HG03378 (cell line): ENCODE measurements around the gene GPR4.
"Not testable (repeated sequence)": the region's sequence is repeated elsewhere in the genome, so short reads cannot be mapped to it uniquely, and the experiment has no call there.

Experiments
- ATAC-seq: cut with Tn5 transposase; IDR thresholded peaks from one replicate; pipeline ENCODE4 v1.9.1; 2021; ENCODE audit warnings: mild to moderate bottlenecking, moderate library complexity; ENCODE audit not compliant: unreplicated experiment

The GPR4 gene

GRCh38 chr19:45623984-45624383 lies 22.0 kb upstream of the GPR4 start:
- ATAC-seq: no peak

DNA sequence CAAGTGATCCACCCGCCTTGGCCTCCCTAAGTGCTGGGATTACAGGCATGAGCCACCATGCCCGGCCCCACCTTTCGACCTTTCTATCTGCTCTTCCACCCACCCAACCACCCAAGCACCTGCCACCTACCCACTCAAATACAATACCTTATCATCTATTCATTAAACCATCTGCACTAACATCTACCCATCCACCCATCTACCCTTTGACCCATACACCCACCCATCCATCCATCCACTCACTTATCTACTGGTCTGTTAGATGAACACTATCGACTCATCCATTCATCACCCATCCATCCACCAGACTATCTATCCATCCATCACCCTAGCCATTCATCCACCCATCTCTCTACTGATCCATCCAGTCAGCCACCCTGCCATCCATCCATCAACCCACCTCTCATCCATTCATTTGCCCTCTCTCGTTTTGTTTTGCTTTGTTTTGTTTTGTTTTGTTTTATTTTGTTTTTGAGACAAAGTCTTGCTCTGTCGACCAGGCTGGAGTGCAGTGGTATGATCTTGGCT lies 20.0 kb upstream of the GPR4 start:
- no peak for ATAC-seq

DNA sequence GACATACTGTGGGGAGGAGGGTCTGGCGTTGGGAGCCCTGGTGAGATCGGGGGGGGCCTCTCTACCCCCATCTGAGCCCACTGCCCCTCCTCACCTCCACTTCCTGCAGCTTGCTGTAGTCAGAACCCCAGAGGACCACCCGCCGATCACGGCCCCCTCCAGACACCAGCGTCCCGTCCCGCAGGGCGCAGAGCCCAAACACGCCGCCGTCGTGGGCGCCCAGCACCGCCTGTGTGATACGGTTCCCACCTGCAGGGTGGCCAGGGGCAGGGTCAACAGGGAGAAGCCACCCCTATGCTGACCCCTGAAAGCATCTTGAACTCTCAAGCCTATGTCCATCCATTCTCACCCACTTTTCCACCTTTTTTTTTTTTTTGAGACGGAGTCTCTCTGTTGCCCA lies 19.4 kb upstream of the GPR4 start:
- no peak for ATAC-seq

DNA sequence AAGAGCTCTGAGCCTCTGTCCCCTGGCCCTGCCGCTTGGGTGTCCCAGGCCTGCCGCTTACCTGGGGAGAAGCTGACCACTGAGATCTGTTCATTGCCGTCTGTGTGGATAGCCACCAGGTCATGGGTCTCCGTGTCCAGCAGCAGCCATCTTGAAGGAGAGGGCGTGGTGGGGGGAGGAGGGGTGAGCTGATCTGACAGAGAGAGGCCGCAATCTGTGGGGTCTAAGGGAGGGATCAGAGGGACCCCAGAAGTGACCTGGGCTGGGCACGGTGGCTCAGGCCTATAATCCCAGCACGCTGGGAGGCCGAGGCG lies 14.6 kb upstream of the GPR4 start:
- no peak for ATAC-seq

DNA sequence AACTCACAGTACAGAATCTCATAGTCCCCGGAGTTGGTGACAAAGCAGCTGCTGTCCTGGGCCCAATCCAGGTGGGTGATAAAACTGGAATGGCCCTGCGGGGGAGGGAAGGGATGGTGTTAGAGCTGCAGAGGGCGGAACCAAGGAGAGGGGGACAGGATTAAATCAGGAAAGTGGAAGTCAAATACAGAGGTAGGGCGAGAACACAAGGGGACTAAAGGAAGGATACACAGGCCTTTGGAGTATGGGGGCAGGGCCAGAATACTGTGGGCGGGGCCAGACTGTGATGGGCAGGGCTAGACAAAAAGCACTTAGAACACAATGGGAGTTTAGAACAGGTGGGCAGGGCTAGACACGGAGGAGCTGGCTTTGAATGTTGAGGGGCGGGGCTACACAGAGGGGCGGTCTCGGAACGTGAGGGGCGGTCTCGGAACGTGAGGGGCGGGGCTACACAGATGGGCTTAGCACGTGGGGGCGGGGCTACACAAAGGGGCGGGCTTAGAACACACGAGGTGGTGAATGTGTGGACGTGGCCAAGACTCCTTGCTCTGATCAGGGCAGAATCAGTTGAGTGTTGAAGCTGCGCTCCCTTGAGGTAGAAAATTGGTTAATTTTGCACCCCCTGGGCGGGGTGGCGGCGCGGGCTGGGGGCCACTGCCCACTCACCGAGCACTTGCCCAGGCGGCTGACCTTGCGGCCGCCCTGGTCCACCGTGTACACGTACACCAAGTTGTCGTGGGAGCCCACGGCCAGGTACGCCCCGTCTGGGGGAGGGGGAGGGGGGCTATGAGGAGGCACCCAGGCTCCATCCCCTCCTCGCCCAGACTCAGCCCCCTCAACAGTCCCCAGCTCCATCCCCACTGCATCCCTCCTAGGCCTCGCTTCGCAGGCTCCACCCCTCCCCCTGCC lies 14.0 kb upstream of the GPR4 start:
- no peak for ATAC-seq

GRCh38 chr19:45615056-45615455 lies 13.0 kb upstream of the GPR4 start:
- ATAC-seq: not testable (repeated sequence)

GRCh38 chr19:45613926-45614725 lies 12.1 kb upstream of the GPR4 start:
- peak; percentile 66 for ATAC-seq

- no peak for ATAC-seq
These were observed 6.9 kb upstream of the GPR4 start for GRCh38 chr19:45608948-45609347.

DNA sequence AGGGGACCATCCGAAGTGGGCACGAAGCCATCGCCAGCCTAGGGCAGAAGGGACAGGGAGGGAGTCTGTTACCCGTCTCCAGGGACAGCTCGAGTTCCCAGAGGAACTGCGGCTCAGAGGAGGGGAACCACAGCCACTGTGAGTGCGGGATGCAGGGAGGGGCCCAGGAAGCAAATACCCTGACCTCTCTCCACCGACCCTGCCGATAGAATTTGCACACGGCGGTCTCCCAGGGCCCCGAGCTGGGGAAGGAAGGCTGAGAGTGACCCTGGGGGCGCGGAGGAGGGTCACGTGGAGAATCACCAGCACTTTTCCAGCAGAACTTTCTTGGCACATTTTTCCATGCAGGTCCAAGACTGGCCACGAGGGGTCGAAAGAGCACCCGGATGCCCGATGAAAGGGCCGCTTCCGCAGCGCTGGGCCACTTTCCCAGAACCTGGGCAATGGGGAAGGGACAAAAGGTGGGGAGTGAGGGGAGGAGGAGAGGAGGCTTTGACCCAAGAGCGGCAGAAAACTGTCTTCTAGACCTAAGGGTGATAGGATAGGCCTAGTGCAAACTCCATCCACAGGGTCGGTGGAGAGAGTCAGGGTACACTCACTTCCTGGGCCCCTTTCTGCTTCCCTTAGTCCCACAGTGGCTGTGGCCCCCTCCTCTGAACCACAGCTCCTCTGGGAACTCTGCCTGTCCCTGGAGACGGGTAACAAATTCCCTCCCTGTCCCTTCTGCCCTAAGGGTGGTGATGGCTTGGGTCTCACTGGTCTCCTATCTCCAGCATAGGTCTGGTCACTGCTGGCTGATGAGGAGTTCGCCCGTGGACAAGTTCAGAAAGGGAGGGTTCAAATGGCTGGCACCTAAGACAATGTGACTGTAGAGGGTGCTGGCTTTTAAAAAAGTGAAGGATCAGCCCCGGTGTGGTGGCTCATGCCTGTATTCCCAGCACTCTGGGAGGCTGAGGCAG lies 5.3 kb upstream of the GPR4 start:
- no peak for ATAC-seq

DNA sequence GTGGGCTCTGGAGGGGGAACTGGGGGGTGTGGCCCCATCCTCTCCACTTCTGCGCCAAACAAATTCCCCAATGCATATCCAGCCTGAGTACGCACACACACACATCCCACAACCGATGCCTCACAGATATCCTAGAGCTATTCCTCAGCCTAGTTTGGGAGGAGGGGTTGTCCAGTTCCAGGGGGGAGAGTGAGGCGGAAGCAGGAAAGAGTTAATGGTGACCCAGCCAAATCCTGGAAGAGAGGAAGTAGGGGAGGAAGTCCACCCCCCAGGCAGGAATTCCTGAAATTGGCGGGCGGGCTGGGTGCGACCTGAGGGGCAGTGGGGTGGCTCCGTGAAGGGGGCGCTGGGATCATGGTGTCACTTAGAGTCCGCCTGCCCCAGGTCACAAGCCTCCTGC lies 897 bp downstream of the GPR4 start:
- ATAC-seq: no peak

- ATAC-seq: no peak
These were observed 1.6 kb downstream of the GPR4 start for GRCh38 chr19:45600340-45600885.

DNA sequence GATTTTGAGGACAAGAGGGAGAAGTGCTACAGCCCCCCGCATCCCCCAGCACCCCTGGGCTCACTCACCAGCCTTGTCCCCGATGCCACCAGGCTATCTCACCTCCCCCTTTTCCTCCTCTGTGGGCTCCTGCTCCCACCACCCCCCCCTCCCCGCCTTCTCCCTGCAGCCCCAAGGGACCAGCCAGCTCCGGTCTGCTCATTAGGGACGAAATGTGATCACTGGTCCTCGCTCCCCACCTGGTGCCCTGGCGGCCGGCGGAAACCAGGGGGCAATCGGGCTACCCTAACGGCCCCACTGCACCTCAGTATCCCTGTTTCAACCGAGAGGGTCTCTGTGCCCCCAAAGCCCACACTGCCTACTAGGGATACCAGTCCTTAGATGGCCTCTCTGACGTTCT lies 2.7 kb downstream of the GPR4 start:
- ATAC-seq: no peak

GRCh38 chr19:45598267-45599001 lies 3.6 kb downstream of the GPR4 start:
- ATAC-seq: no peak

DNA sequence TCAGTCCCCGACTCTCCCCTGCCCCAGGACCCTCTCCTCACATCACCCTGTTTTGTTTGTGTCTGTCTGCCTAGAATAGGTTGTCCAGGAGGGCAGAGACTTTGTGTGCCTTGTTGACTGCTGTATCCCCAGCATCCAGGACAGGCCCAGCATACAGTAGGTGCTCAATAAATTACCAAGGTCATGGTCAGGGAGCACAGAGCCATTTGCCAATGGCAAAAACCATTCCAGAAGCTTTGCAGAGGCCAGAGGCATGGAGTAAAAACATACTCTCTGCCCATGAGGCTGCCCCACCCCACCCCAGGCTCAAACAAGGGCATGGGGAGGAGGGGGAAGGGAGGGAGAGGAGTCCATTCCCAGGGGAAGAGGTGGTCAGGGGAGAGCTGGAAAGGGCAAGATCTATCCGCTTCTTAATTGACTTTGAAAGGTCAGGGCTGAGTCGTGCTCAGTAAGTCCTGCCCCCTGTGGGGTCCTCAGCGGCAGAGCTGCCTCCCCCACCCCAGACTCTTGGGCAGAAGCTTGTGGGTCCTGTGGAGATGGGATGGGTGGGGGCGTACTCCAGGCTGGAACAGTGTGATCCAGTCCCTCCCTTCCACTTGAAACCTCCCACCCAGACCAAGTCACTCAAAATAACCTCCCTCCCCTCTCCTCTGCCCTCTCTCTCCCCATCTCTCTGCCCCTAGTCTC lies 4.4 kb downstream of the GPR4 start:
- no peak for ATAC-seq

DNA sequence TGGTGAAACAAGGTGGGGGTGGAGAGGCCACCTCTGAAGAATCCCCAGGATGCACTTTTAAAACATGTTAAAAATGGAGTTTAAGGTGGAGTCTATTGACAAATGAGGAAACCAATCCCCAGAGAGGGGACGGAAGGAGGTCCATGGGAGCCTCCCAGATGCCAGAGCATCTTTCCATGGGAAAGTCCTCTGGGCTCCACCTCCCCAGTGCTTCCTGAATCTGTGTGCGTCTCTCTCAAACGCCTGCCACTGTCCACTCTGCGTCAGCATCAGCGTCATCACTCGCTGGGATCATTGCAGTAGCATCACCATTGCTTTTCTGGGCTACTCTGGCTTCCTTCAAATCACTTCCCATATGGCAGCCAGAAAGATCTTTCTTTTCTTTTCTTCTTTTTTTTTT lies 6.2 kb downstream of the GPR4 start:
- ATAC-seq: no peak

DNA sequence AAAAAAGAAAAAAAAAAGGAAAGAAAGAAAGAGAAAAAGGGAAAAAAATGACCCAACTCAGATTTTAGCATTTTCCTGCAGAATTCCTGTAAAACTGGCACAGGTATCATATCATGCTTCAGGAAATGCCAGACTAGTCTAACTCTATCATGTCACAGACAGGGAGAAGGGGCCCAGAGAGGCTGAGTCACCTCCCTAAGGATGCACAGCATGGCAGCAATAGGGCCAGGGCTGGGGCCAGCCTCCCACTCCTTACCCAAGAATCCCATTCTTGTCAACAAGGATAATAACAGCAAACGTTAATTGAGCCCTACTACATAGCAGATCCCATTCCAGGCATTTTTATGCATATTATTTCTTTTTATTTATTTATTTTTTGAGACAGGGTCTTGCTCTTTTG lies 8.5 kb downstream of the GPR4 start:
- ATAC-seq: no peak

DNA sequence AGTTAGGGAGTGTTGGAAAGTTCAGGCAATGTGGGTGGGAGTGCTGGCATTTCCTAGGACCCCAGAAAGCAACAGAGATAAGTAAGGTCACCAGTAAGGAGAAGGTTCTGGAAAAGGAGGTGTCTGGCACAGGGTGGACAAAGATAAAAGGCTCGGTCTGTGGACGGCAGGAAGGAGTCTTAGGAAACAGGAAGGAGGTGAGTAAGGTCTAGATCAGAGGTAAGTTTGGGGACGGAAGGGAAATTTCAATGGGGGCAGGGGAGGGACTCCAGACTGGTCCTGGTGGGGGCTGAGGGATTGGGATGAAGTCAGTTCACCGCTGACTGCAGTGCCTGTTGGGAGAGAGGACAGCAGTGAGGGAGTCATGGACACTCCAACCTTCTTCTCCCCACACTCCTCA lies 9.6 kb downstream of the GPR4 start:
- no peak for ATAC-seq

DNA sequence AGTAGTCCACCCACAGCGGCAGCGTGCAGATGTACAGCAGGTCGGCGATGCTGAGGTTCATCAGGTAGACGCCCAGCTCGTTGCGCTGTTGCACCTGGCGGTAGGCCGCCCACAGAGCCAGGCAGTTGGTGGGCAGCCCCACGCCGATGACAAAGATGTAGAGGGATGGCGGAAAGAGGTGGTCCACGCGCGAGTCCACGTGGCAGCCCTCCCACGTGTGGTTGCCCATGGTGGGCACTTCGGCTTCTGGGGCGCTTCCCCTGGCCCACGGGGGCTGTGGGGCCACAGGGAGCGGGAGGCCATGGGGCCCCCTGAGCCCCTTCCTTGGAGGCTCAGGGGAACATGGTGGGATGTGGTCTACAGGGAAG lies 10.4 kb downstream of the GPR4 start:
- ATAC-seq: no peak

DNA sequence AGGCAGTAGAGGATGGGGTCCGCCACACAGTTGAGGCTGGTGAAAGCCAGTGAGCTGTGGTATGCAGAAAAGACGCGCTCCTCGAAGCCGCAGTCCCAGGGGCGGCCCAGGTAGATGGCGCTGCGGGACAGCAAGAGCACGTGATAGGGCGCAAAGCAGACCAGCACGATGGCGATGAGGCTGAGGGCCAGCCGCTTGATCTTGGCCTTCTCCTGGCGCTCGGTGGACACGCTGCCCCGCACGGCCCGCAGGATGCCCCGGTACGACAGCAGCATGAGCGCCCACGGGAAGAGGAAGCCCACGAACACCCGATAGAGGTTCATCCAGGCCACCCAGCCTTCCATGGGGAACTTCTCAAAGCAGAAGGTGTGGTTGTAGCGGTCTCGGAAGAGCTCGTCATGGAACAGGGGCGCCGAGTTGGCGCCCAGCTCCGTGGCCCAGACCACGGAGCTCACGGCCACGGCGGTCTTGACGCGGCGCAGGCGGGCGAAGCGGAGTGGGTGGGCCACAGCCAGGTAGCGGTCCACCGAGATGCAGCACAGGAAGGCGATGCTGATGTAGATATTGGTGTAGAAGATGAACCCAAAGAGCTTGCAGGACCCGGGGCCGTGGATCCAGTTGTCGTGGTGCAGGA lies 10.9 kb downstream of the GPR4 start:
- no peak for ATAC-seq
